Colonic mucosa (tissue), 4 donors: Measurements from ENCODE around the gene HYAL2. TPM values are rescaled to one million over a fixed set of nuclear protein-coding genes. Genes with fewer than 3 reads are reported as not detected.

ENCODE experiments used
- DNase-seq: peaks from one replicate; pipeline ENCODE4 v3.0.0-alpha.2; 2020
- H3K27ac ChIP-seq: fragments of 200-600 bp; one replicate; pipeline ENCODE4 v1.8.0; 2021
- H3K27me3 ChIP-seq: fragments of 200-600 bp; one replicate; pipeline ENCODE4 v1.8.0; 2021
- H3K36me3 ChIP-seq: fragments of 200-600 bp; one replicate; pipeline ENCODE4 v1.8.0; 2021
- H3K4me1 ChIP-seq: fragments of 200-600 bp; one replicate; pipeline ENCODE4 v1.8.0; 2021; ENCODE audit warnings: mild to moderate bottlenecking
- H3K4me3 ChIP-seq: fragments of 200-600 bp; one replicate; pipeline ENCODE4 v1.8.0; 2021
- H3K9ac ChIP-seq, 2 donors: one replicate each; pipeline ENCODE4 v1.7.0; 2013; ENCODE audit warnings: control low read depth in 2 of 2, low read depth in 2 of 2, low read length in 2 of 2
- H3K9me3 ChIP-seq: fragments of 200-600 bp; one replicate; pipeline ENCODE4 v1.8.0; 2021
- intact Hi-C: fragments of 100-400 bp; cut with DNase I; formaldehyde crosslinking; loops from one replicate; pipeline ENCODE4 v1.14.1; 2022
- total RNA-seq, 2 donors: library from RNA; stranded (reverse); fragmentation: NEBNext Ultra II Directional in 1 of 2; extraction: Animal tissue kit (Norgen Biotek cat#: 25700) in 1 of 2; gene quantifications; one replicate each; pipeline ENCODE4 v1.2.1, GENCODE V29; 2021
- TF ChIP-seq, protein P1 (sequence below): fragments of 200-600 bp; IDR thresholded peaks from one replicate; pipeline ENCODE4 v1.8.0; 2022; ENCODE audit warnings: antibody characterized with exemption, mild to moderate bottlenecking
- donor health status: healthy.
- donor health status: DM: no; HTN: no; CAD: no.
- donor health status: DM: no; HTN: no; CAD: no.

Gene HYAL2
- total RNA-seq, 2 donors from 2014 or later, result 31.3 to 37.1 TPM

GRCh38 chr3:50278880-50279224 lies 43.7 kb downstream of the HYAL2 start, which contains the start of gene LSMEM2:
Gene LSMEM2, plus strand, starts transcription at chr3:50279087. Its CDS starts 27 bp downstream, at chr3:50279114.
- intact Hi-C loops, result loop anchor here (10.0 kb wide), 1 partner anchor 46 kb away; the partner anchor contains the start of genes HYAL2 and TUSC2
- no peak within 1 kb of the TSS for H3K27ac ChIP-seq

GRCh38 chr3:50278123-50278879 lies 44.2 kb downstream of the HYAL2 start:
- TF ChIP-seq, protein P1, sequence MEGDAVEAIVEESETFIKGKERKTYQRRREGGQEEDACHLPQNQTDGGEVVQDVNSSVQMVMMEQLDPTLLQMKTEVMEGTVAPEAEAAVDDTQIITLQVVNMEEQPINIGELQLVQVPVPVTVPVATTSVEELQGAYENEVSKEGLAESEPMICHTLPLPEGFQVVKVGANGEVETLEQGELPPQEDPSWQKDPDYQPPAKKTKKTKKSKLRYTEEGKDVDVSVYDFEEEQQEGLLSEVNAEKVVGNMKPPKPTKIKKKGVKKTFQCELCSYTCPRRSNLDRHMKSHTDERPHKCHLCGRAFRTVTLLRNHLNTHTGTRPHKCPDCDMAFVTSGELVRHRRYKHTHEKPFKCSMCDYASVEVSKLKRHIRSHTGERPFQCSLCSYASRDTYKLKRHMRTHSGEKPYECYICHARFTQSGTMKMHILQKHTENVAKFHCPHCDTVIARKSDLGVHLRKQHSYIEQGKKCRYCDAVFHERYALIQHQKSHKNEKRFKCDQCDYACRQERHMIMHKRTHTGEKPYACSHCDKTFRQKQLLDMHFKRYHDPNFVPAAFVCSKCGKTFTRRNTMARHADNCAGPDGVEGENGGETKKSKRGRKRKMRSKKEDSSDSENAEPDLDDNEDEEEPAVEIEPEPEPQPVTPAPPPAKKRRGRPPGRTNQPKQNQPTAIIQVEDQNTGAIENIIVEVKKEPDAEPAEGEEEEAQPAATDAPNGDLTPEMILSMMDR, result no peak
- Histone ChIP-seq H3K4me1 (peaks cover 9% of the 10 kb centered on the region), H3K36me3 (no peaks in the 10 kb centered on the region), H3K27me3 (peaks cover 9% of the 10 kb centered on the region), H3K4me3 (no peak overlapping the region), H3K9ac (no peak overlapping the region), H3K9me3 (no peaks in the 10 kb centered on the region), H3K27ac (no peak overlapping the region)
- no peak for DNase-seq
- intact Hi-C loops, result loop anchor here (10.0 kb wide), 1 partner anchor 46 kb away; the partner anchor contains the start of genes HYAL2 and TUSC2

More at GRCh38 chr3:50278880-50279224, 43.7 kb downstream of the HYAL2 start, which contains the start of gene LSMEM2:
- TF ChIP-seq, protein P1, result no peak
- Histone ChIP-seq H3K4me1 (peaks cover 3% of the 10 kb centered on the region), H3K36me3 (no peaks in the 10 kb centered on the region), H3K4me3 (no peak within 1 kb of the TSS), H3K27me3 (peaks cover 5% of the 10 kb centered on the region), H3K9ac (no peak within 1 kb of the TSS), H3K9me3 (no peaks in the 10 kb centered on the region)
- DNase-seq, result no peak

GRCh38 chr3:50276762-50277101 lies 45.8 kb downstream of the HYAL2 start:
- no peak overlapping the region for H3K9ac ChIP-seq
- peaks cover 16% of the 10 kb centered on the region for H3K4me1 ChIP-seq
- peaks cover 9% of the 10 kb centered on the region for H3K27me3 ChIP-seq
- no peak for DNase-seq
- intact Hi-C loops, result loop anchor here (10.0 kb wide), 1 partner anchor 48 kb away; the partner anchor contains the start of genes HYAL2 and TUSC2
- no peak overlapping the region for H3K27ac ChIP-seq
- no peaks in the 10 kb centered on the region for H3K36me3 ChIP-seq
- TF ChIP-seq, protein P1, result no peak
- no peaks in the 10 kb centered on the region for H3K9me3 ChIP-seq
- H3K4me3 ChIP-seq, result no peak overlapping the region

- Histone ChIP-seq H3K4me1 (peaks cover 16% of the 10 kb centered on the region), H3K36me3 (no peaks in the 10 kb centered on the region), H3K9me3 (no peaks in the 10 kb centered on the region), H3K27me3 (peaks cover 9% of the 10 kb centered on the region), H3K4me3 (no peak overlapping the region), H3K9ac (no peak overlapping the region), H3K27ac (no peak overlapping the region)
- no peak for DNase-seq
- intact Hi-C loops, result loop anchor here (2.0 to 10.0 kb wide), 2 partner anchors 49 kb away; partner anchors contain the start of genes HYAL2 and TUSC2
- TF ChIP-seq, protein P1, result no peak
These were observed 46.4 kb downstream of the HYAL2 start for GRCh38 chr3:50275996-50276761.

- no peak for DNase-seq
- H3K9me3 ChIP-seq, result no peaks in the 10 kb centered on the region
- H3K27me3 ChIP-seq, result peaks cover 9% of the 10 kb centered on the region
- intact Hi-C loops, result loop anchor here (2.0 to 10.0 kb wide), 2 partner anchors 49 kb away; partner anchors contain the start of genes HYAL2 and TUSC2
- TF ChIP-seq, protein P1, result no peak
- H3K4me1 ChIP-seq, result peaks cover 16% of the 10 kb centered on the region
- H3K27ac ChIP-seq, result no peak overlapping the region
- no peak overlapping the region for H3K9ac ChIP-seq
- no peaks in the 10 kb centered on the region for H3K36me3 ChIP-seq
- no peak overlapping the region for H3K4me3 ChIP-seq
These were observed 47.2 kb downstream of the HYAL2 start for GRCh38 chr3:50275141-50275995.
